ENCODE results near the gene MYL12B.

The MYL12B gene

DNA sequence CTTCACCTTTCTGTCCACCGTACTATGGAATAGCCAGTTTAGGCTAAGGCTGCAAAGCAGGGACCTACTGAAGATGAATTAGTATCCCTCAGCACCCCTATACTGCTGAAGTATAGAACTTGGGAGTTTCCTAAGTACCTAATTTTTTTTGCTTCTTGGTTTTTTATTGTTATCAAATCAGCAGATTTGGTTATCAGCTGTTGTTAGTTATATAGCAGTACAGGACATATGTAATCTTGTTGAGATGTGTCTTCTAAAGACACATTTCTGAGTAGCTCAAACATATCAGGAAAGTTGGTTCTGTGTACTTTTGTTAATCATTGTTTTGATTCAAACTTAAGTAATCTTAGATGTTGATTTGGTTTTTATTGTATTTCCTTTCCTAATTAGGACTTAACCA lies 9.1 kb upstream of the MYL12B start:
- ChIA-PET CTCF (interaction anchor here (0.5 to 1.2 kb wide), 4 partner anchors 13 to 743 kb away, joined by 3 to 7 read pairs (median 4); no protein-coding TSS in a partner anchor), POLR2A (no interaction called here)
- no peak overlapping the region for H3K4me3 ChIP-seq (ENCODE audit: low read depth, low read length)
- no peaks in the 10 kb centered on the region for H3K9me3 ChIP-seq (ENCODE audit: control insufficient read depth, insufficient read depth, low read depth, low read length)
- H3K4me1 ChIP-seq (ENCODE audit: control insufficient read depth, insufficient read depth, low read length): peaks cover 13% of the 10 kb centered on the region
- no peak overlapping the region for H3K27ac ChIP-seq (ENCODE audit: extremely low read depth, low read depth, low read length)
- peaks cover 28 to 38% of the 10 kb centered on the region in 2 experiments for H3K36me3 ChIP-seq (ENCODE audit: control insufficient read depth in 2 of 2, insufficient read depth in 1 of 2, low read length in 2 of 2)
- TF ChIP-seq ZBTB1 (tag by site-specific recombination; IDR thresholded peaks at IDR 0.05) (no peak), ZNF138 (tag by site-specific recombination; IDR thresholded peaks at IDR 0.05; ENCODE audit: borderline replicate concordance) (no peak), SCRT1 (tag by site-specific recombination; IDR thresholded peaks at IDR 0.05; ENCODE audit: borderline replicate concordance) (no peak), GLI4 (tag by site-specific recombination; IDR thresholded peaks at IDR 0.05) (no peak), ZNF248 (tag by site-specific recombination; IDR thresholded peaks at IDR 0.05) (no peak), ZNF792 (tag by site-specific recombination; IDR thresholded peaks at IDR 0.05) (no peak), ZNF571 (tag by site-specific recombination; IDR thresholded peaks at IDR 0.05) (no peak), ZNF169 (tag by site-specific recombination; IDR thresholded peaks at IDR 0.05) (no peak), YY1 (tag by site-specific recombination; IDR thresholded peaks at IDR 0.05) (no peak), ZNF404 (tag by site-specific recombination; IDR thresholded peaks at IDR 0.05) (no peak), KLF9 (tag by site-specific recombination; IDR thresholded peaks at IDR 0.05; ENCODE audit: low read depth) (no peak), ZNF302 (tag by site-specific recombination; IDR thresholded peaks at IDR 0.05; ENCODE audit: low read depth) (no peak), ZNF600 (tag by site-specific recombination; IDR thresholded peaks at IDR 0.05) (no peak)
- TF ChIP-seq, protein P1, sequence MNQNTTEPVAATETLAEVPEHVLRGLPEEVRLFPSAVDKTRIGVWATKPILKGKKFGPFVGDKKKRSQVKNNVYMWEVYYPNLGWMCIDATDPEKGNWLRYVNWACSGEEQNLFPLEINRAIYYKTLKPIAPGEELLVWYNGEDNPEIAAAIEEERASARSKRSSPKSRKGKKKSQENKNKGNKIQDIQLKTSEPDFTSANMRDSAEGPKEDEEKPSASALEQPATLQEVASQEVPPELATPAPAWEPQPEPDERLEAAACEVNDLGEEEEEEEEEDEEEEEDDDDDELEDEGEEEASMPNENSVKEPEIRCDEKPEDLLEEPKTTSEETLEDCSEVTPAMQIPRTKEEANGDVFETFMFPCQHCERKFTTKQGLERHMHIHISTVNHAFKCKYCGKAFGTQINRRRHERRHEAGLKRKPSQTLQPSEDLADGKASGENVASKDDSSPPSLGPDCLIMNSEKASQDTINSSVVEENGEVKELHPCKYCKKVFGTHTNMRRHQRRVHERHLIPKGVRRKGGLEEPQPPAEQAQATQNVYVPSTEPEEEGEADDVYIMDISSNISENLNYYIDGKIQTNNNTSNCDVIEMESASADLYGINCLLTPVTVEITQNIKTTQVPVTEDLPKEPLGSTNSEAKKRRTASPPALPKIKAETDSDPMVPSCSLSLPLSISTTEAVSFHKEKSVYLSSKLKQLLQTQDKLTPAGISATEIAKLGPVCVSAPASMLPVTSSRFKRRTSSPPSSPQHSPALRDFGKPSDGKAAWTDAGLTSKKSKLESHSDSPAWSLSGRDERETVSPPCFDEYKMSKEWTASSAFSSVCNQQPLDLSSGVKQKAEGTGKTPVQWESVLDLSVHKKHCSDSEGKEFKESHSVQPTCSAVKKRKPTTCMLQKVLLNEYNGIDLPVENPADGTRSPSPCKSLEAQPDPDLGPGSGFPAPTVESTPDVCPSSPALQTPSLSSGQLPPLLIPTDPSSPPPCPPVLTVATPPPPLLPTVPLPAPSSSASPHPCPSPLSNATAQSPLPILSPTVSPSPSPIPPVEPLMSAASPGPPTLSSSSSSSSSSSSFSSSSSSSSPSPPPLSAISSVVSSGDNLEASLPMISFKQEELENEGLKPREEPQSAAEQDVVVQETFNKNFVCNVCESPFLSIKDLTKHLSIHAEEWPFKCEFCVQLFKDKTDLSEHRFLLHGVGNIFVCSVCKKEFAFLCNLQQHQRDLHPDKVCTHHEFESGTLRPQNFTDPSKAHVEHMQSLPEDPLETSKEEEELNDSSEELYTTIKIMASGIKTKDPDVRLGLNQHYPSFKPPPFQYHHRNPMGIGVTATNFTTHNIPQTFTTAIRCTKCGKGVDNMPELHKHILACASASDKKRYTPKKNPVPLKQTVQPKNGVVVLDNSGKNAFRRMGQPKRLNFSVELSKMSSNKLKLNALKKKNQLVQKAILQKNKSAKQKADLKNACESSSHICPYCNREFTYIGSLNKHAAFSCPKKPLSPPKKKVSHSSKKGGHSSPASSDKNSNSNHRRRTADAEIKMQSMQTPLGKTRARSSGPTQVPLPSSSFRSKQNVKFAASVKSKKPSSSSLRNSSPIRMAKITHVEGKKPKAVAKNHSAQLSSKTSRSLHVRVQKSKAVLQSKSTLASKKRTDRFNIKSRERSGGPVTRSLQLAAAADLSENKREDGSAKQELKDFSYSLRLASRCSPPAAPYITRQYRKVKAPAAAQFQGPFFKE (tag by site-specific recombination; IDR thresholded peaks at IDR 0.05; ENCODE audit: borderline replicate concordance): no peak
- TF ChIP-seq, protein P2, sequence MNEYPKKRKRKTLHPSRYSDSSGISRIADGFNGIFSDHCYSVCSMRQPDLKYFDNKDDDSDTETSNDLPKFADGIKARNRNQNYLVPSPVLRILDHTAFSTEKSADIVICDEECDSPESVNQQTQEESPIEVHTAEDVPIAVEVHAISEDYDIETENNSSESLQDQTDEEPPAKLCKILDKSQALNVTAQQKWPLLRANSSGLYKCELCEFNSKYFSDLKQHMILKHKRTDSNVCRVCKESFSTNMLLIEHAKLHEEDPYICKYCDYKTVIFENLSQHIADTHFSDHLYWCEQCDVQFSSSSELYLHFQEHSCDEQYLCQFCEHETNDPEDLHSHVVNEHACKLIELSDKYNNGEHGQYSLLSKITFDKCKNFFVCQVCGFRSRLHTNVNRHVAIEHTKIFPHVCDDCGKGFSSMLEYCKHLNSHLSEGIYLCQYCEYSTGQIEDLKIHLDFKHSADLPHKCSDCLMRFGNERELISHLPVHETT (tag by site-specific recombination; IDR thresholded peaks at IDR 0.05): no peak
- TF ChIP-seq, protein P3, sequence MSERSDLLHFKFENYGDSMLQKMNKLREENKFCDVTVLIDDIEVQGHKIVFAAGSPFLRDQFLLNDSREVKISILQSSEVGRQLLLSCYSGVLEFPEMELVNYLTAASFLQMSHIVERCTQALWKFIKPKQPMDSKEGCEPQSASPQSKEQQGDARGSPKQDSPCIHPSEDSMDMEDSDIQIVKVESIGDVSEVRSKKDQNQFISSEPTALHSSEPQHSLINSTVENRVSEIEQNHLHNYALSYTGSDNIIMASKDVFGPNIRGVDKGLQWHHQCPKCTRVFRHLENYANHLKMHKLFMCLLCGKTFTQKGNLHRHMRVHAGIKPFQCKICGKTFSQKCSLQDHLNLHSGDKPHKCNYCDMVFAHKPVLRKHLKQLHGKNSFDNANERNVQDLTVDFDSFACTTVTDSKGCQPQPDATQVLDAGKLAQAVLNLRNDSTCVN (tag by site-specific recombination; optimal IDR thresholded peaks at IDR 0.05): no peak
- TF ChIP-seq, protein P4, sequence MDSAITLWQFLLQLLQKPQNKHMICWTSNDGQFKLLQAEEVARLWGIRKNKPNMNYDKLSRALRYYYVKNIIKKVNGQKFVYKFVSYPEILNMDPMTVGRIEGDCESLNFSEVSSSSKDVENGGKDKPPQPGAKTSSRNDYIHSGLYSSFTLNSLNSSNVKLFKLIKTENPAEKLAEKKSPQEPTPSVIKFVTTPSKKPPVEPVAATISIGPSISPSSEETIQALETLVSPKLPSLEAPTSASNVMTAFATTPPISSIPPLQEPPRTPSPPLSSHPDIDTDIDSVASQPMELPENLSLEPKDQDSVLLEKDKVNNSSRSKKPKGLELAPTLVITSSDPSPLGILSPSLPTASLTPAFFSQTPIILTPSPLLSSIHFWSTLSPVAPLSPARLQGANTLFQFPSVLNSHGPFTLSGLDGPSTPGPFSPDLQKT (IDR thresholded peaks at IDR 0.05; ENCODE audit: borderline replicate concordance, low read depth, low read length): no peak

Measured in HEK293 (cell line).